ENCODE data around the gene POLR3E. TPM values are rescaled to one million over a fixed set of nuclear protein-coding genes. Genes with fewer than 3 reads are reported as not detected.

Gene POLR3E
- total RNA-seq, 1 experiment from 2014 or later, result 70.9 TPM

DNA sequence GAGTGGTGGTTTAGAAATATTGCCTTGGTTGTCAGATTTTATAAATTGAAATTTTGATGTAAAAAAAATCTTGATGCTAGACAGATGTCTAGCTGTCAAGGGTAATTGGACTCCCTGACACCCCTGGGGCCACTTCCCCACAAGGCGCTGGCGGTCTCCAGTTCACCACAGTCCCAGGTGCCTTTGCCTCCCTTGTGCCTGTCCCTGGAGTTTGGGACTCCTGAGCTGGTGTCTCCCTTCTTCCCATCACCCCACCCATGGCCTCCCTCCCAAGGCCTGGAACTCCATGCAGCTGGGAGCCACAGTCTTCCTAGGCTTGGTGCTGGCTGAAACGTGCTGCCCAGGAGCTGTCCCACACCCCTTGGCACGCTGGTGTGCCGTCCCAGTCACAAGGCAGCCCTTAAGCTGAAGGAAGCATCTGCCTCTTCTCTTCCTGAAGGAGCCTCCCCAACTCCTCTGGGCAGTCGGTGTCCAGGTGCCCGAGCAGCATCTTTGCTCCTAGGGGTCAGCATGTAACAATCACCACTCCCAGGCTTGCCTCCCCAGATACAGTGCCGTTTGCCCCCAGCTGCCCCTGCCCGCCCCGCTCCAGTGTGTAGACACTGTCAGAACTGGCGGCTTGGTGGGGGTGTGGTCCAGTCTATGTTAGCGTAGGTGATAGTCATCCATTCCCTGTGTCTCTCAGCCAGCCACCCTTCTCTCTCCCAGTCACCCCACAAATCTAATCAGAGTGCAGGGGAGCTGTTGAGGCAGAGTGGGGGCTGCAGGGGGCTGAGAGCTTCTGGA is 26.2 kb downstream of the POLR3E start:
- H3K9me3 ChIP-seq (ENCODE audit: insufficient read depth, low read depth), result no peaks in the 10 kb centered on the region
- H2AFZ ChIP-seq, result no peak overlapping the region
- no peaks in the 10 kb centered on the region for H3K27me3 ChIP-seq (ENCODE audit: insufficient read depth, low read depth)
- H4K20me1 ChIP-seq (ENCODE audit: insufficient read depth), result peaks cover 17% of the 10 kb centered on the region
- no peak overlapping the region for H3K4me3 ChIP-seq
- no peak for DNase-seq
- H3K4me2 ChIP-seq, result no peak overlapping the region
- ChIA-PET POLR2A (ENCODE audit: unreplicated experiment) (no interaction called here), CTCF (interaction anchor here (0.5 kb wide), 1 partner anchor 340 kb away, joined by 3 read pairs; no protein-coding TSS in a partner anchor)
- 0 out of 2 replicates have a peak, but pooled peaks cover 9% of the 10 kb centered on the region for H3K36me3 ChIP-seq (ENCODE audit: low read depth)
- H3K27ac ChIP-seq, result no peak overlapping the region
- BruUV-seq (replicated peaks), result no TSS peak
- intact Hi-C loops (cut with micrococcal nuclease; ENCODE audit: unreplicated experiment), result loop anchor here (5.0 kb wide), 2 partner anchors 766 to 1021 kb away; no protein-coding TSS in a partner anchor
- no peaks in the 10 kb centered on the region for H3K9me2 ChIP-seq (ENCODE audit: insufficient read depth)
- no peaks in the 10 kb centered on the region for H3K4me1 ChIP-seq (replicated peaks; ENCODE audit: insufficient read depth)
- no peak for TF ChIP-seq CTCF (conservative IDR thresholded peaks at IDR 0.05)
- no peak for TF ChIP-seq EZH2 (IDR thresholded peaks at IDR 0.05; ENCODE audit: low read depth)
- H3F3A ChIP-seq (ENCODE audit: insufficient read depth, low read depth), result peaks cover 10% of the 10 kb centered on the region; the same call in 1 of the 2 replicates
- H3K79me2 ChIP-seq (ENCODE audit: low read depth), result no peaks in the 10 kb centered on the region; the same call in 1 of the 2 replicates

GRCh38 chr16:22323959-22324786 is 27.0 kb downstream of the POLR3E start:
- ChIA-PET CTCF (interaction anchor here (0.5 to 0.6 kb wide), 2 partner anchors 12 to 339 kb away, joined by 3 read pairs; no protein-coding TSS in a partner anchor), POLR2A (ENCODE audit: unreplicated experiment) (no interaction called here)
- intact Hi-C loops (cut with micrococcal nuclease; ENCODE audit: unreplicated experiment), result loop anchor here (5.0 kb wide), 2 partner anchors 767 to 1022 kb away; no protein-coding TSS in a partner anchor
- TF ChIP-seq CTCF (conservative IDR thresholded peaks at IDR 0.05), result no peak
- no peak for TF ChIP-seq EZH2 (IDR thresholded peaks at IDR 0.05; ENCODE audit: low read depth)
- Histone ChIP-seq H4K20me1 (ENCODE audit: insufficient read depth) (peaks cover 19% of the 10 kb centered on the region), H3K9me3 (ENCODE audit: insufficient read depth, low read depth) (no peaks in the 10 kb centered on the region), H3F3A (ENCODE audit: insufficient read depth, low read depth) (peaks cover 10% of the 10 kb centered on the region; the same call in 1 of the 2 replicates), H3K27me3 (ENCODE audit: insufficient read depth, low read depth) (no peaks in the 10 kb centered on the region), H3K27ac (no peak overlapping the region), H3K4me3 (no peak overlapping the region), H3K79me2 (ENCODE audit: low read depth) (no peaks in the 10 kb centered on the region; the same call in 1 of the 2 replicates), H3K36me3 (ENCODE audit: low read depth) (0 out of 2 replicates have a peak, but pooled peaks cover 6% of the 10 kb centered on the region), H3K4me1 (replicated peaks; ENCODE audit: insufficient read depth) (no peaks in the 10 kb centered on the region), H3K4me2 (no peak overlapping the region), H2AFZ (no peak overlapping the region), H3K9me2 (ENCODE audit: insufficient read depth) (no peaks in the 10 kb centered on the region)
- no peak for DNase-seq
- no TSS peak for BruUV-seq (replicated peaks)
